ENCODE data around the gene TMEM14B.
A peak's percentile ranks its signal among the peaks of the same experiment; 100 is the strongest.
"Not testable (repeated sequence)": the region's sequence is repeated elsewhere in the genome, so short reads cannot be mapped to it uniquely, and the experiment has no call there.

Gene TMEM14B

GRCh38 chr6:10747251-10747972 is at the start of gene TMEM14B:
TMEM14B (plus strand) TSS chr6:10747805; CDS start chr6:10749246, 1,441 bp downstream.
- Mint-ChIP-seq H3K4me1 (peaks cover 13 to 34% of the 10 kb centered on the region in 2 donors), H3K27ac (peak within 1 kb of the TSS; percentile 98), H3K27me3 (no peaks in the 10 kb centered on the region), H3K4me3 (peak within 1 kb of the TSS; percentile 96), H3K36me3 (peaks cover 4 to 27% of the 10 kb centered on the region in 2 donors), H3K9me3 (no peaks in the 10 kb centered on the region)
- DNase-seq (peak; percentile 98), ATAC-seq (replicated peaks) (peak; percentile 97 to 98)

DNA sequence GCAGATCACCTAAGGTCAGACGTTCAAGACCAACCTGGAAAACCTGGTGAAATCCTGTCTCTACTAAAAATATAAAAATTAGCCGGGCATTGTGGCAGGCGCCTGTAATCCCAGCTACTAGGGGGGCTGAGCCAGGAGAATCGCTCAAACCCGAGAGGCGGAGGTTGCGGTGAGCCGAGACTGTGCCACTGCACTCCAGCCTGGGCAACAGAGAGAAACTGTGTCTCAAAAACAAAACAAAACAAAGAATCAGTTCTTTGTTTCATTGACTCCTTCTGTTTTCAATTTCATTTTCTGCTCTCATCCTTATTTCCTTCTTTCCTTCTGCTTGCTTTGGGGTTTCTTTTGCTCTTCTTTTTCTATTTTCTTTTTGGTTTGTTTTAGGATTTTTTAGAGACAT is 33.6 kb upstream of the TMEM14B start:
- no peaks in the 10 kb centered on the region for H3K27me3 Mint-ChIP-seq
- H3K36me3 Mint-ChIP-seq, result peaks cover 5 to 14% of the 10 kb centered on the region in 2 donors
- peak overlapping the region; percentile 68 for H3K27ac Mint-ChIP-seq
- peaks cover 0 to 1% of the 10 kb centered on the region in 2 donors for H3K4me1 Mint-ChIP-seq
- DNase-seq (no peak), ATAC-seq (replicated peaks) (no peak)
- H3K4me3 Mint-ChIP-seq, result peak overlapping the region in 1 of 2 donors; percentile 20
- H3K9me3 Mint-ChIP-seq, result no peaks in the 10 kb centered on the region

GRCh38 chr6:10719296-10719963 is 28.2 kb upstream of the TMEM14B start:
- peak; percentile 46 for DNase-seq
- no peaks in the 10 kb centered on the region for H3K27me3 Mint-ChIP-seq
- peak overlapping the region; percentile 87 to 94 for H3K4me3 Mint-ChIP-seq
- peaks cover 8% of the 10 kb centered on the region in 2 donors for H3K36me3 Mint-ChIP-seq
- peak overlapping the region; percentile 75 for H3K27ac Mint-ChIP-seq
- peaks cover 0 to 4% of the 10 kb centered on the region in 2 donors for H3K9me3 Mint-ChIP-seq
- peaks cover 18 to 28% of the 10 kb centered on the region in 2 donors for H3K4me1 Mint-ChIP-seq
- peak in 1 of 2 donors; percentile 15 for ATAC-seq (replicated peaks)

DNA sequence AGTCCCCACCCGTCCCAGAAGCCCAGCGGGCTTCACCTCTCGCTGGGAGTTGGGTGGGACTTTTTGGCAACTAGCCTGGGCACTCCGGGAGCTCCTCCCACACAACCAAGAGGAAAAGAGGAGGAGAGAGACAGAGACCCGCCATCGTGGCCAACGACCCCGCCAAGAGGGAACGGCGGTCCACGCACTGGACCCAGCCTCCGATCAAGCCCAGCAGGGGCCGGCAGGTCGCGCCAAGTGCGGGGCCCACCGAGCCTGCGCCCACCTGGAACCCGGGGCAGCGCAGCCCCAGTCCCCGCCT is 27.7 kb upstream of the TMEM14B start:
- Mint-ChIP-seq H3K27me3 (no peaks in the 10 kb centered on the region), H3K27ac (peak overlapping the region; percentile 89), H3K36me3 (peaks cover 8% of the 10 kb centered on the region in 2 donors), H3K4me1 (peaks cover 18 to 28% of the 10 kb centered on the region in 2 donors), H3K9me3 (peaks cover 0 to 4% of the 10 kb centered on the region in 2 donors), H3K4me3 (peak overlapping the region; percentile 87 to 94)
- DNase-seq, result no peak
- no peak for ATAC-seq (replicated peaks)

DNA sequence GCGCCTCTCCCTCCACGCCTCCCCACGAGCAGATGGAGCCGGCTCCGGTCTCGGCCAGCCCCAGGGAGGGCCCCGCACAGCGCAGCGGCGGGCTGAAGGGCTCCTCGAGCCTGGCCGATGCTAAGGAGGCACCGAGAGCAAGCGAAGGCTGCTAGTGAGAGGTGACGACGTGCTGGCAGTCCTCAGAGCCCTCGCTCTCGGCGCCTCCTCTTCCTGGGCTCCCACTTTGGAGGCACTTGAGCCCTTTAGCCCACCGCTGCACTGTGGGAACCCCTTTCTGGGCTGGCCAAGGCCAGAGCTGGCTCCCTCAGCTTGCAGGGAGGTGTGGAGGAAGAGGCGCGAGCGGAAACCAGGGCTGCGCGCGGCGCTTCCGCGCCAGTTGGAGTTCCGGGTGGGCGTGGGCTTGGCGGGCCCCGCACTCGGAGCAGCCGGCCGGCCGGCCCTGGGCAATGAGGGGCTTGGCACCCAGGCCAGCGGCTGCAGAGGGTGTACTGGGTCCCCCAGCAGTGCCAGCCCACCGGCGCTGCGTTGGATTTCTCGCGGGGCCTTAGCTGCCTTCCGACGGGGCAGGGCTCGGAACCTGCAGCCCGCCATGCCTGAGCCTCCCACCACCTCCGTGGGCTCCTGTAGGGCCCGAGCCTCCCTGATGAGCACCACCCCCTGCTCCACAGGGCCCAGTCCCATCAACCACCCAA is 27.2 kb upstream of the TMEM14B start:
- peak; percentile 37 to 51 for ATAC-seq (replicated peaks)
- peak overlapping the region; percentile 87 to 94 for H3K4me3 Mint-ChIP-seq
- H3K27me3 Mint-ChIP-seq, result no peaks in the 10 kb centered on the region
- H3K4me1 Mint-ChIP-seq, result peaks cover 18 to 32% of the 10 kb centered on the region in 2 donors
- DNase-seq, result peak; percentile 59
- H3K27ac Mint-ChIP-seq, result peak overlapping the region; percentile 89
- H3K9me3 Mint-ChIP-seq, result peaks cover 0 to 4% of the 10 kb centered on the region in 2 donors
- peaks cover 8 to 11% of the 10 kb centered on the region in 2 donors for H3K36me3 Mint-ChIP-seq

DNA sequence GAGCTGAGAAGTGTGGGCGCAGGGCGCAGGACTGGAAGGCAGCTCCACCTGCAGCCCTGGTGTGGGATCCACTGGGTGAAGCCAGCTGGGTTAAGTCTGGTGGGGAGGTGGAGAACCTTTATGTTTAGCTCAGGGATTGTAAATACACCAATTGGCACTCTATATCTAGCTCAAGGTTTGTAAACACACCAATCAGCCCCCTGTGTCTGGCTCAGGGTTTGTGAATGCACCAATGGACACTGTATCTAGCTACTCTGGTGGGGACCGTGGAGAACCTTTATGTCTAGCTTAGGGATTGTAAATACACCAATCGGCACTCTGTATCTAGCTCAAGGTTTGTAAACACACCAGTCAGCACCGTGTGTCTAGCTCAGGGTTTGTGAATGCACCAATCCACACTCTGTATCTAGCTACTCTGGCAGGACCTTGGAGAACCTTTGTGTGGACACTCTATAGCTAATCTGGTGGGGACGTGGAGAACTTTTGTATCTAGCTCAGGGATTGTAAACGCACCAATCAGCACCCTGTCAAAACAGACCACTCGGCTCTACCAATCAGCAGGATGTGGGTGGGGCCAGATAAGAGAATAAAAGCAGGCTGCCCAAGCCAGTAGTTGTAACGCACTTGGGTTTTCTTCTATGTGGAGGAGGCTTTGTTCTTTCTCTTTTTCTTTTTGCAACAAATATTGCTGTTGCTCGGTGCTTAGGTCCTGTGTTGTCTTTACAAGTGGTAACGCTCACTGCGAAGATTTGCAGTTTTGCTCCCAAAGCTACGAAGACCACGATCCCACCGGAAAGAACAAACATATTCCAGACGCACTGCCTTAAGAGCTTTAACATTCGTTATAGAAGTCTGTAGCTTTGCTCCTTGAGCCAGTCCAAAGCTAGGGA is 26.4 kb upstream of the TMEM14B start:
- ATAC-seq (replicated peaks); H3K9me3 Mint-ChIP-seq; H3K27me3 Mint-ChIP-seq: not testable (repeated sequence)
- DNase-seq, result peak; percentile 22
- H3K36me3 Mint-ChIP-seq, result peaks cover 12 to 17% of the 10 kb centered on the region in 2 donors
- peak overlapping the region; percentile 89 for H3K27ac Mint-ChIP-seq
- peaks cover 20 to 37% of the 10 kb centered on the region in 2 donors for H3K4me1 Mint-ChIP-seq
- peak overlapping the region; percentile 92 to 94 for H3K4me3 Mint-ChIP-seq

GRCh38 chr6:10721850-10722569 is 25.6 kb upstream of the TMEM14B start:
- Mint-ChIP-seq H3K36me3 (peaks cover 12 to 25% of the 10 kb centered on the region in 2 donors), H3K4me3 (peak overlapping the region; percentile 92 to 94), H3K4me1 (peaks cover 22 to 45% of the 10 kb centered on the region in 2 donors), H3K27me3 (no peaks in the 10 kb centered on the region), H3K9me3 (peaks cover 0 to 4% of the 10 kb centered on the region in 2 donors), H3K27ac (peak overlapping the region; percentile 96)
- ATAC-seq (replicated peaks) (no peak), DNase-seq (no peak)

- peaks cover 0 to 4% of the 10 kb centered on the region in 2 donors for H3K9me3 Mint-ChIP-seq
- no peak for ATAC-seq (replicated peaks)
- no peaks in the 10 kb centered on the region for H3K27me3 Mint-ChIP-seq
- peak overlapping the region; percentile 92 to 94 for H3K4me3 Mint-ChIP-seq
- H3K4me1 Mint-ChIP-seq, result peaks cover 25 to 48% of the 10 kb centered on the region in 2 donors
- peaks cover 12 to 28% of the 10 kb centered on the region in 2 donors for H3K36me3 Mint-ChIP-seq
- H3K27ac Mint-ChIP-seq, result peak overlapping the region; percentile 96
- no peak for DNase-seq
These were observed 25.1 kb upstream of the TMEM14B start for GRCh38 chr6:10722570-10722819.

DNA sequence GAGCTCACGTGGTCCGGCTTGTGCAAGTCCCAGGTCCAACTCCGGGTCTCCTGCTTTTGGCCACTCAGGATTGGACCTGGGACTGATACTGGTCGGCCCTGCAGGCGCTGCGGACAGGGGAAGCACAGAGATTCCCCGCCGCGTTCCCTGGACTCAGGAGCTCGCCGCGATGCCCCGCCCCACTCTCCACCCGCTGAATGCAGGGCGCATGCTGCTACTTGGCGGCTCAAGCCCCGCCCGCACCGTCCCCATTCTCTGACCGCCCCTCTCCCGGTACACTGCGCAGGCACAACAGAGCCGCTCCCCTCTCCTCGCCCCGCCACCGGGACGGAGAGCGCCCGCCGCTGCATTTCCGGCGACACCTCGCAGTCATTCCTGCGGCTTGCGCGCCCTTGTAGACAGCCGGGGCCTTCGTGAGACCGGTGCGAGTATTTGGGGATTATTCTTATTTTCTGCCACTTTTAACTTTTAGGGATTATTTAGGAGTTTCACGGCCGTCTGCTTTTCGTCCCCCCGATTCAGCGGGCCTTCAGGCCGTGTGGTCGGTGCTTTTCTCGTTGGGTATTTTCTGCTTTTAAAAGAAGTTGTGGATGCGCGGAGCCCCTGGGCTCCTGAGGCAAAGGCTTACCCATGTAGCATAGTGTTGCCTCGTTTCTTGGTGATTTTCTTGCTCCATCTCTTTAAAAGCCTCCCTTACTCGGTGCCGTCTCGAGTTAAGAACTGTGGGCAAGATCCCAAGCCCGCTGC is 24.6 kb upstream of the TMEM14B start, which contains the start of gene TMEM14C:
TMEM14C (plus strand) TSS at position 251 of the 747 bp plus-strand sequence. CDS start 1,544 bp downstream, outside the sequence.
- peaks cover 27 to 52% of the 10 kb centered on the region in 2 donors for H3K4me1 Mint-ChIP-seq
- no peaks in the 10 kb centered on the region for H3K27me3 Mint-ChIP-seq
- peak; percentile 96 to 98 for ATAC-seq (replicated peaks)

GRCh38 chr6:10723567-10723881 is 24.1 kb upstream of the TMEM14B start:
- DNase-seq, result no peak
- Mint-ChIP-seq H3K27me3 (no peaks in the 10 kb centered on the region), H3K9me3 (peaks cover 0 to 4% of the 10 kb centered on the region in 2 donors), H3K4me1 (peaks cover 31 to 55% of the 10 kb centered on the region in 2 donors), H3K36me3 (peaks cover 14 to 33% of the 10 kb centered on the region in 2 donors), H3K4me3 (peak overlapping the region; percentile 92 to 94), H3K27ac (peak overlapping the region; percentile 96)
- ATAC-seq (replicated peaks), result no peak

More for the DNA sequence above, 24.6 kb upstream of the TMEM14B start, which contains the start of gene TMEM14C:
- H3K27ac Mint-ChIP-seq, result peak within 1 kb of the TSS; percentile 96
- peaks cover 14 to 32% of the 10 kb centered on the region in 2 donors for H3K36me3 Mint-ChIP-seq
- peaks cover 0 to 4% of the 10 kb centered on the region in 2 donors for H3K9me3 Mint-ChIP-seq
- H3K4me3 Mint-ChIP-seq, result peak within 1 kb of the TSS; percentile 92 to 94
- peak; percentile 90 for DNase-seq

DNA sequence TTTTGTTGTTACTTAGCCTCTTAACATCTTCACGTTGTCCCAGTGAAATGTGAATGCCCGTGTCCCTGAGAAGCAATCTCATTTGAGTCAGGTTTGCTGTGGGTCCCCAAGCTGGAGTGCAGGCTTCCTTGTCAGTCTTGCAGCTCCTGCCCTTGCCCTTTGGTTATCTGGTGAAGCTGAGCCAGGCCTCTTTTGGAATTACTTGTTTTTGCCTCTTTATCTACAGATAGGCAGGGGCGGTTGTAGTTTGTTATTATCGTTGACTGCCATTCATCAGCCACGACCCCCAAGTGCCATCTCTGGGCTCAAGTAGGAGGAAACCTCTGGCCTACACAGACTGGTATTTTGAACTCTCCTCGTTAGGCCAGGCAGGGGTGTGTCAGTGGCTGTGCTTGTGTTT is 22.6 kb upstream of the TMEM14B start:
- ATAC-seq (replicated peaks) (no peak), DNase-seq (no peak)
- Mint-ChIP-seq H3K4me3 (no peak overlapping the region), H3K36me3 (peaks cover 9 to 29% of the 10 kb centered on the region in 2 donors), H3K27ac (no peak overlapping the region), H3K9me3 (no peaks in the 10 kb centered on the region), H3K4me1 (peaks cover 31 to 55% of the 10 kb centered on the region in 2 donors), H3K27me3 (no peaks in the 10 kb centered on the region)

GRCh38 chr6:10725716-10726115 is 21.9 kb upstream of the TMEM14B start:
- H3K27me3 Mint-ChIP-seq, result no peaks in the 10 kb centered on the region
- H3K36me3 Mint-ChIP-seq, result peaks cover 8 to 36% of the 10 kb centered on the region in 2 donors
- no peak overlapping the region for H3K27ac Mint-ChIP-seq
- H3K4me1 Mint-ChIP-seq, result peaks cover 34 to 55% of the 10 kb centered on the region in 2 donors
- no peaks in the 10 kb centered on the region for H3K9me3 Mint-ChIP-seq
- DNase-seq, result no peak
- H3K4me3 Mint-ChIP-seq, result no peak overlapping the region
- ATAC-seq (replicated peaks), result no peak

GRCh38 chr6:10730254-10730653 is 17.4 kb upstream of the TMEM14B start:
- Mint-ChIP-seq H3K4me1 (peaks cover 17 to 25% of the 10 kb centered on the region in 2 donors), H3K36me3 (peaks cover 13 to 48% of the 10 kb centered on the region in 2 donors), H3K27me3 (no peaks in the 10 kb centered on the region), H3K4me3 (no peak overlapping the region), H3K9me3 (no peaks in the 10 kb centered on the region), H3K27ac (no peak overlapping the region)
- ATAC-seq (replicated peaks) (no peak), DNase-seq (no peak)

Measured in stimulated activated naive B cell treated with anti-CD40 and anti-IgM and Interleukin-4, amounts not matched to agents 10 μg/mL and 1 μg/mL and 100 μg/mL, for 72 hours (primary cell).